Stimulated activated CD8-positive, alpha-beta memory T cell treated with anti-CD3 and anti-CD28 coated beads, Interleukin-12 subunit alpha, Interleukin-12 subunit beta, amount 100 ng/mL, for 1 hour (primary cell): Measurements from ENCODE around the gene XRCC1.
"Not testable (repeated sequence)": the region's sequence is repeated elsewhere in the genome, so short reads cannot be mapped to it uniquely, and the experiment has no call there.

Source experiments
- DNase-seq: peaks from one replicate; pipeline ENCODE4 v3.0.0-alpha.2; 2020; ENCODE audit warnings: low read depth

Gene XRCC1

GRCh38 chr19:43545981-43546380 lies 29.3 kb downstream of the XRCC1 start:
- DNase-seq: no peak

GRCh38 chr19:43545276-43545675 lies 30.1 kb downstream of the XRCC1 start:
- DNase-seq: no peak

- no peak for DNase-seq
Measured at GRCh38 chr19:43544077-43544476, 31.2 kb downstream of the XRCC1 start.

GRCh38 chr19:43541920-43542650 lies 33.2 kb downstream of the XRCC1 start:
- no peak for DNase-seq

- no peak for DNase-seq
Measured at GRCh38 chr19:43540381-43540780, 34.9 kb downstream of the XRCC1 start.

- no peak for DNase-seq
Measured at GRCh38 chr19:43538922-43539321, 36.4 kb downstream of the XRCC1 start.

- DNase-seq: no peak
Measured at GRCh38 chr19:43534816-43535761, 40.2 kb downstream of the XRCC1 start.

- DNase-seq: no peak
Measured at GRCh38 chr19:43534305-43534815, 41.0 kb downstream of the XRCC1 start.

GRCh38 chr19:43533546-43534304 lies 41.6 kb downstream of the XRCC1 start:
- DNase-seq: peak; percentile 84

- peak; percentile 71 for DNase-seq
Measured at GRCh38 chr19:43532962-43533545, 42.3 kb downstream of the XRCC1 start, which contains the start of gene ZNF575. TSS of gene ZNF575 (plus strand) at chr19:43533188. CDS start at chr19:43534423, 1,235 bp downstream.

GRCh38 chr19:43532571-43532961 lies 42.8 kb downstream of the XRCC1 start:
- DNase-seq: no peak

GRCh38 chr19:43527860-43528622 lies 47.3 kb downstream of the XRCC1 start:
- DNase-seq: no peak

GRCh38 chr19:43526884-43527859 lies 48.2 kb downstream of the XRCC1 start, which contains the start of gene ETHE1:
TSS of gene ETHE1 (minus strand) at chr19:43527201. CDS start at chr19:43527177, 24 bp downstream.
- no peak for DNase-seq

GRCh38 chr19:43525836-43526771 lies 49.2 kb downstream of the XRCC1 start:
- no peak for DNase-seq

GRCh38 chr19:43524922-43525835 lies 50.1 kb downstream of the XRCC1 start:
- no peak for DNase-seq

- DNase-seq: not testable (repeated sequence)
Measured at GRCh38 chr19:43523696-43524095, 51.6 kb downstream of the XRCC1 start.

GRCh38 chr19:43522929-43523328 lies 52.4 kb downstream of the XRCC1 start:
- DNase-seq: no peak
